HG03558 (cell line): Measurements from ENCODE around the gene CEP128.

Experiments
- ATAC-seq: cut with Tn5 transposase; IDR thresholded peaks from one replicate; pipeline ENCODE4 v1.9.1; 2021; ENCODE audit warnings: moderate number of reproducible peaks; ENCODE audit not compliant: unreplicated experiment; ENCODE audit errors: extremely low read depth

The CEP128 gene

DNA sequence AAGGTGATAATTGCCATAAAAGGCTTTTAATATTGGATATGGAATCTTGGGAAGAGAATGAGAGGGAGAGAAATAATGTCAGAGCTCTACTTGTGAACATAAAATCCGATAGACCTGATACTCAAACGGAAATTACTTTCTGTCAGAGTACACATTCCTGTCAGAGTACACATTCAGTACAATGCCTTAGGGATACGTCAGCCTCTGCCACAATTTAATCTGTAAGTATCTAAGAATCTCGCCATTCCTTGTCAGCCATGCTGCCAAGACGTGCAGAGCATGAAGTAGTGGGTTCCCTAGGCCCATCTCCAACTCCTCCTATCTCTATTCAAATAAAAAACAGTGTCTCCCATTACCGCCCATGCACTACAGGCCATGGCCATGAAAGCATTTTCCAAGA, 242.6 kb downstream of the CEP128 start:
- ATAC-seq: no peak

DNA sequence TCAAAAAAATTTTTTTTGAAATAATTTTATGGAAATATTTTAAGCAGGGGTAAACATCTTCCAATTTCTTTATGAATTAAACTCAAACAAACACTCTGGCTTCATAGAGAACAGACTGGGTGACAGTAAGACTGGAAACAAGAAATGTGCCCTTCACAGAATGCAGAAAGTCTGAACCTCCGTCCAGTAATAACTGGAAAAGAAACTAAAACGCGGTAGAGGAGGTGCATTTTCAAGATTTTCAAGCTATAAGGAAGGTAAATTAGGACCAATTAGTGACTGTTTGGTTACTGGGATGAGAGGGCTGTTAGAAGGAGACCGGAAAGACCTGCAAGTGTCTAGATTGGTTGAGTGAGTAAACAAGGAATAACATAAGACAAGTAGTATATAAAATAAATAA, 245.7 kb downstream of the CEP128 start:
- no peak for ATAC-seq

DNA sequence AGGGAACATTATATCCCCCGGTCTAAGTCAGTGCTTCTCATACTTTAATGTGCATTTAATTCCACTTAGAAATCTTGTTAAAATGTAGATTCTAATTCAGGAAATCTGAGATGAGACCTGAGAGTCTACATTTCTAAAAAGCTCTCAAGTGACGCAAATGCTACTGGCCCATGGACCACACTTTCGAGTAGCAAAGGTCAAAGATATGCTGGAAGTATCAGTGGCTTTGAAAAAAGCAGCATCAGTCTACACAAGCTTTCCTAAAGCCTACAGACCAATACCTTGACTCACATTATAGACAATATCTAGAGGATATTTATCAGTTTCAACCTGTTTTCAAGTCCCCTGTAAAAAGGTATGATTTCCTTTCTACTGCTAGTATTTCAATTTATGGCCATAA, 248.6 kb downstream of the CEP128 start:
- ATAC-seq: no peak

DNA sequence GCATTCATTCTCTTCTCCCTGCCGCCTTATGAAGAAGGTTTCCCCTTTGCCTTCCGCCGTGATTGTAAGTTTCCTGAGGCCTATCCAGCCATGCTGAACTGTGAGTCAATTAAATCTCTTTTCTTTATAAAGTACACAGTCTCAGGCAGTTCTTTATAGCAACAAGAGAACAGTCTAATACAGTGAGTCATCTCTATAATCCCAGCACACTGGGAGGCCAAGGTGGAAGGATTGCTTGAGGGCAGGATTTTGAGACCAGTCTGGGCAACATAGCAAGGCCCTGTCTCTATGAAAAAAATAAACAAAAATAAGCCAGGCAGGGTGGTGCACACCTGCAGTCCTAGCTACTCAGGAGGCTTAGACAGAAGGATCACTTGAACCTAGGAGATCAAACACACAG, 259.9 kb downstream of the CEP128 start:
- no peak for ATAC-seq

DNA sequence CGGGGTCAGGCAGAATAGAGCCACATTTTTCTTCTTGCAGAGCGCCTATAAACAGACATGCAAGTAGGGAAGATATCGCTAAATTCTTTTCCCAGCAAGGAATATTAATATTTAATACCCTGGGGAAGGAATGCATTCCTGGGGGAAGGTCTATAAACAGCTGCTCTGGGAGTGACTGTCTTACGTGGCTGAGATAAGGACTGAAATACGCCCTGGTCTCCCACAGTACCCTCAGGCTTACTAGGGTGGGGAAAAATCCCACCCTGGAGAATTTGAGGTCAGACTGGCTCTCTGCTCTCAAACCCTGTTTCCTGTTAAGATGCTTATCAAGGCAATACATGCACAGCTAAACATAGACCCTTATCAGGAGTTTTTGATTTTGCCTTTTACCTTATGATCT, 262.3 kb downstream of the CEP128 start:
- no peak for ATAC-seq

DNA sequence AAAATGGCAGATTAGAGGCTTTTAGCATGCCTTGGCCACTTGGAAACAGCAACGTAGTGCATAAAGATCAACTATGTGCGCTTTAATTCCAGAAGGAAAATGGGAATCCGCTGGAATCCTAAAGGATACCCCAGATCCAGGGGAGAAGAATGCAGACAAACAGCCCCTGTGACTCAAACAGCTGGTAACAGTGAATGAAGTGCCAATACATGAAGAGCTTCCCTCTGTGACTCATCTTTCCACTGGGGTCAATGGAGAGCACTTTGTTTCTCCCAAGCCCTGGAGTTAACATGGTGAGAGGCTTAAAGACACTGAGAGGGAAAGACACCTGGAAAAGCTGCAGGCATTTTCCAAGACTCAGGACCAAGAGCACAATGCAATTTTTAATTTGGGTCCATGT, 263.1 kb downstream of the CEP128 start:
- no peak for ATAC-seq

DNA sequence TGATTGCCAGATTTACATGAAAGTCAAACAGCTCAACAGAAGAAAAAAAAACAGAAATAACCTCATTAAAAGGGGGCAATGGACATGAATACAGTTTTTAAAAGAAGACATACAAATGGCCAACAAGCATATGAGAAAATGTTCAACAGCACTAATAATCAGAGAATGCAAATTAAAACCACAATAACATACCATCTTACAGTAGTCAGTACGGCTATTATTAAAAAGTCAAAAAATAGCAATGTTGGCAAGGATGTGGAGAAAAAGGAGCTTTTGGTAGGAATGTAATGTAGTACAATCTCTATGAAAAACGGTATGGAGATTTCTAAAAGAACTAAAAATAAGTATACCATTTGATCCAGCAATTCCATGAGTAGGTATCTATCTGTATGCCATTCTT, 272.1 kb downstream of the CEP128 start:
- no peak for ATAC-seq

DNA sequence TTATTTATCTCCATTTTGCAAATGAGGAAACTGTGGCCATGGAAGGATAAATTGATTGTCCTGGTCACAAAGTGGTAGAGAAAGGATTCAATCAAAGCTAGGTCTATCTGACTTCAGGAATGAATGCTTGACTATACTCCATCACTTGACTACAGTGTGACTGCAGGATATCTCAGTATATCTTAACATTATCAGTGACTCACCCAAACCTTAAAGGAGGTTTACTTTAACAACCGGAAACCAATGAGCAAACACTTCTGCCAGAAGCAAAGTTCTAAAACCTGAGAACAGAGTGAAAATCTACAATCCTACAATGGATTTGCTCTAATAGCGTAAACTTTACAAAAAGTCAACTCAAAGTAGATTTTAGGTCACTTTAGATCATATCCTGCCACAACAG, 277.0 kb downstream of the CEP128 start:
- ATAC-seq: no peak

DNA sequence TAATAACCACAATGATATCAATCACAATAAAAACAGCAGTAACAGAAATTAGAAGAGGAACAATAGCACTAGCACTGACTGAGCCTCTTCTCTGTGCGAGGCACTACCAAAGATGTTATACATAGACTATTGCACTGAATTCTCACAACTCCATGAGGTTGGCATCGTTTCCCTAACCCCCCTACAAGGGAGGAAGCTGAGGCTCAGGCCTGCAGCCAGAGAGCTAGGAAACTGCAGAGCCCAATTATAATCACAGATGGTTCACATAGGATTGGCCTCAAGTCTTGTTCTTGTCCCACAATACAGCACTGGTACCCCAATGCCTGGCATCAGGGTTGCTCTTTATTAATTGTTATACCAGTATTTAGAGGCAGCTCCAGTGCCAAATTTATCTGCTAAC, 278.0 kb downstream of the CEP128 start:
- no peak for ATAC-seq

DNA sequence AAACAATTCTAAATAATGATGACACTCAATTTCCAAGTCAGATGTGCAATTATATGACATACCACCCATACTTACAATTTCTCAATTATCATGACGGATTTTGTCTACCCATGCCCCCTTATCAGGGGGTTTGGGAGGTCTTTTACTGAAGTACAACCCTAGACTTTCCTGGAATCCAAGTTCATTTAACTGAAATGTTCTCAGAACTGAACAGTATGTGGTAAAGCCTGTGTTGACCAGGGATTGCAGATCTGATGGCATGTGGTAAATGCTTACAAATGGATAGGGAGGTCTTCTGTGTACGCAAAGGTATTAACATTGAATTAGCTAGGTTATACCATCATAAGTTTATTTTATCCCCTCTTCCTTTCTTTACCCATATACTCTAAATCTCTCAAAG, 281.8 kb downstream of the CEP128 start:
- ATAC-seq: no peak

DNA sequence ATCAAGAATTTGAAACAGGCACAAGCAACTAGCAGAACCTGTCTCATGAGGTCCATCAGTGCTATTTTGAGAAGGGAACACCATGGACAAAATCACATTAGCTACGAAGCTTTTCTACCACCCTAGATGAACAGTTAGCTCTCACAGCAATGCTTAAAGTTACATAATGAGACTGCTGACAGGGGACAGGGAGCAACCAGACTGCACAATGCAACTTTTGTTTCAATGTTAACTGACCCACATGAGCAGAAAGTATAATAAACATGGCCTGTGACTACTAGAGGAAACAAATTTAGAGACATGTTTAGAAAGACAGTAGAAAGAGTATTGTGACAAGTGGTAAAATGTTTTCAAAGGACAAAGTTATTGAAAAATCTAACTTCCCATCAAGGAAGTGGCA, 282.8 kb downstream of the CEP128 start:
- ATAC-seq: no peak

DNA sequence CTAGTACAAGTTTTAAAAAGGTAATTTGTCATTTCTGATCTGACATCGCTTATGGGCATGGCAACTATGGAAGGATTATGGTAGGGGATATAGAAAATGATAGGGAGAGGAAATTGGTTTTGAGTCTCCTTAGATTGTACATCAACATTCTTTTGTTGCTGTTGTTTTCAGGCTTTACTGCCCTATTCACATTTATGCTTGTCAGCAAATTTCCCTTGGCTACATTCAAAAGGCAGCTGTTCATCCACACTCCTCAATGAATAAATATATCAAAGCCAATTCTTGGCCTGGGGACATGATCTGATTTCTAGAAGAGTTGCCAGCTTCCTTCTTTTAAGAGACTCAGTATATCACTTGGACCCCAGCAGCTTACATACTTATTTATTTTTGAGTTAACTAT, 283.4 kb downstream of the CEP128 start:
- ATAC-seq: no peak

DNA sequence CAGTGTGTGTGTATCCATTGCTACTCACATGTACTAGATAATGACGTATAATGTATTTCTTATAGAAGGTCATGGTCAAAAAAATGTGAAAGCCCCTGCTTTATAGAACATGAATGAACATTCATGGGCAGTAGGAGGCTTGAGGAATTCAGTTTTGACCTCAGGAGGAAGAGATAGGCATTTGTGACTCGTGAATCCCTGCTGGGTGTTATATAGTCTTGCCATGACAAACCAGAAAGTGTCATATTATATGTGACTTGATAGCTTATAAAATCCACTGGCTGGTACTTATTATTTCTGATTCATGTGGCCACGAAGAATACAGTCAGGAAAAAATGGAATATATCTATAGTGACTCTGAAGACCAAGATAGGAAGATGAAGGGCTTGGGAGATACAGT, 287.6 kb downstream of the CEP128 start:
- ATAC-seq: no peak

DNA sequence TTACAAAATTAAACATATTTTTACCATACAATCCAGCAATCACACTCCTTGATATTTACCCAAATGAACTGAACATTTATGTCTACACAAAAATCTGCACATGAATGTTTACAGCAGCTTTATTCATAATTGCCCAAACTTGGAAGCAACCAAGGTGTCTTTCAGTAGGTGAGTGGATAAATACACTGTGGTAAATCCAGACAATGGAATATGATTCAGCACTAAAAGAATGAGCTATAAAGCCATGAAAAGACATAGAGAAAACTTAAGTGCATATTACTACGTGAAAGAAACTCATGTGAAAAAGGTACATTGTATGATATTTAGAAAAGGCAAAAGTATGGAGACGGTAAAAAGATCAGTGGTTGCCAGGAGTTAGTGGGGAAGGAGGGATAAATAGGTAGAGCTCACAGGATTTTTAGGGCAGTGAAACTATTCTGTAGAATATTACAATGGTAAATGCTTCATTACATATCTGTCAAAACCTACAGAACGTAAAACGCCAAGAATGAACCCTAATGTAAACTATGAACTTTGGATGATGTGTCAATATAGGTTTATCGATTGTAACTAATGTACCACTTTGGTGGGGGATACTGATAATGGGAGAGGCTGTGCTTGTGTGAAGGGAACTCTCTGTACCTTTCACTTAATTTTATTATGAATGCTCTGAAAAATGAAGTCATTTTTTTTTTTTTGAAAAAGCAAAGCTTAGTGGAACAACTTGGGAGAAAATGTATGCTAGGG, 295.7 kb downstream of the CEP128 start:
- no peak for ATAC-seq

DNA sequence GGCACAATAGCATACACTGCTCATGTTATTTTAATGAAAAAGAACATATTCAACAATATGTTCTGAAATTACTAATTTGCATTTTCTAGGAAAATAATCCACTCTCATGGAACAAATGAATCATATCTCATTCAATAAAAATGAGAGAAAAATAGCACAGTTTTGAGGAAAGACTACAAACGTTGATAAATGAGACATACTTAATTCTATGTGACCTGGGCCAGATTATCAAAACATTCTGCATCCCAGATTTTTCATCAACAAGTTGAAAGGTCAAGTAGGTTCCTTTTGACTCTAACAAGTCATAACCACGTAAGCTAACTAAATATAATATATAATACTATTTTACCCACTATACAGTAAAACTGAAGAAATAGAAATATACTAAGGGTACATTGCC, 296.7 kb downstream of the CEP128 start:
- no peak for ATAC-seq

DNA sequence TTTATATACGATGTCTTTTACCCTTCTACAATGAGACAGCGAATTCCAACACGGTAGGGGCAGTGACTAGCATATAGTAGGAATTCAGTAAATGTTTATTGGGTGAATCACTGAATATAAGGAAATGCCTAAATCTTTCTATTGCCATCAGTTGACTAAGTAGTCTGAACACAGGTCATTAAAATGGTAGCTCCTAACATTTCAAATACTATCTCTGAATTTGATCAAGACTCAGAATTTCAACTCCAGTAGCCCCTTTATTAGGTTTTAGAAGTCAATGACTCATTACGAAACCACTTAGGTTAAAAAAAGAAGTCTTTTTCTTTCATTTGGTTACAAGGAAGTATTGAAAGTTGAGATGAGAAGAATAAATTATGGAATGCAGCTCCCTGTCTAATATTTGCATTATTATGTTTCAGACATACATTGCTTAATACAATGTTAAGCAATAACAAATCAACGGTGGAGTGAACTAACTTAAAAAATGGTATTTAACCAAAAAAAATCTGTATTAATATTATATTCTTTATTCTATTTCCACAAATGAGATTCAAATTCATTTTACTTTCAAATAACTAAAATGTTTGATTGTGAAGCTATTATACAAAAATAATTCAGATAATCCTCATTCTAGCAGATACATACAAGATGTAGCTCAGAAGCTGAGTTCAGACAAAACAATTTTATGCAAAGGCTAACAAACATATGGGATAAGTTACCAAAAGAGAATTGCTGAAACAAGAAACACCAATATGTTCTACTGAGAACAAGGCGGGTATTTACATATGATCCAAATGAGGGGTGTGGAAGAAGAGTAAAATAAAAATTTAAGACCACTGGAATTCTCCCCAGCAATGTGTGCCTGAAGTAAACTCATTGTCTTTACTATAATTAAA, 302.7 kb downstream of the CEP128 start:
- no peak for ATAC-seq

DNA sequence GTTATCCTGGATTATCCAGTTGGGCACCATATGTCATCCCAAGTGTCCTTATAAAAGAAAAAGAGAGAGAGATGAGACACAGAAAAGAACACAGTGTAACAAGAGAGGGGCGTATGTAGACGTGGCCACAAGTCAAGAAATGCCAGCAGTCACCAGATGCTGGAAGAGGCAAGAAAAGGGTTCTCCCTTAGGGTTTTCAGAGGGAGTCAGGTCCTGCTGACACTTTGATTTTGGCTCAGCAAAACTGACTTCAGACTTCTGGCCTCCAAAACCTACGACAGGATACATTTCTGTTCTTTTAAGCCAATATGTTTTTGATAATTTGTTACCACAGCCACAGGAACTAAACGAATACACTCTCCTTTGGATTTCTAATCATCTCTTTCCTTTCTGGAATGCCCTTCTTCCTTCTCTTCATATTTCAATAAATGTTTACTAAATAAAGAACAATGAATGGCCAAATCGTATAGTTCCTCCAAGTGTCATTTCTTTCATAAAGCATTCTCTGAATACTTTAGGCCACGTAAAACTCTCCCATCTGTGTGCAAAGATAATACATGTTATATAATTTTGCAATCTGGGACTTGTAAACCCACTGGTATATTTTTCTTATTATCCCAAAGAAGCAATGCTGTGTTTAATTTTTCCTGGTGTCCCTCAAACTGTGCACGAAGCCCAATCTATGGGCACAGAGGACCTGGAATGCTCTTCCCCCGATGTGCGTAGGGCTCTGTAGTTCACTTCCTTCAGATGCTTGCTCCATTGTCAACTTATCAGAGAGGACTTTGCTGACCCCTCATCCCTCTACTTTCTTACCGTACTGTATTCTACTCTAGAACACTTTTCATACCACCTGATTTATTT, 303.6 kb downstream of the CEP128 start:
- no peak for ATAC-seq

DNA sequence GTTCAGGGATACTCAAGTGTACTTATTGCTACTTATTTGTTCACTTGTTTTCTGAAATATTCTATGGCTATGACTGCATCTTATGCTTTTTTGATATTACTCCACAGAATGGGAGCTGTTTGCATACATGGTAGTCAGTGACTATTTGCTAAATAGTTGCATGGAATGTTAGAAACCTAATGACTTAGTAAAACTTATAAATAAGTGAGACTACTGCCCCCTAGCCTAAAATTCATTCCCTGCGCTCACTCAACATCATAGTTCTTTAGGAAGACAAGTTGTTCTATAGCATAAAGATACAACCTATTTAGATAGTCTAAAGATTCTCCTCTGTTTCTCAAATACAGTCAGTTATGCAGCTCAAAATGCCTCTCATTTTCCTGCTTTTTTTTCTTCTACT, 305.5 kb downstream of the CEP128 start:
- no peak for ATAC-seq

DNA sequence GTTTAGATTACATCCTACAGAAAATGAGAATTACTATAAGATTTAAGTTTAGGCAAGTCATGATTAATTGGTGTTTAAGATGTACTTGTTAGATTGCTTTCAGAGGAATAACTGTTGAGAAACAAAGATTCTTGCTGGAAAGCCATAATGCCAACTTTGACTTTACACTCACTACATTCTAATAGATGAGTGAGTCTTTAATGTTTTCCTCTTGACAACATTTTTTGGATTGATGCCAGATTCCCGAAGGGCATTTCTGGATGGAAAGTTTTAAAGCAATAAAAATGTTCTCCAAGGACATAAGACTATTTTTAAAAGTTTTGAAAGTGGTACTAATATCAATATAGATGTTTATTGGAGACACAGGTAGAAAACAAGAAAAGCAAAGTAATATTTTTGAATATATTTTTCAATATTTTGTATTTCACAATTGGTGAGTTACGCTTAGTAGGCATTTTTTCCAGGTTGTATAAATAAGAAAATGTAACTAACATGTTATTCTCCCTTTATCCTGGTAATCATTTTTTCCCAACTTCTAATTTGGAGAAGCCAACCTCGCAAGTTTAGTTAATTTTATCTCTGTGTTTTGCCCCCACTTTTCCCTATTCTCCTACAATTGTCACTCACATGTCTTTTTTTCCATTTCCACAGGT, 307.3 kb downstream of the CEP128 start:
- ATAC-seq: no peak

DNA sequence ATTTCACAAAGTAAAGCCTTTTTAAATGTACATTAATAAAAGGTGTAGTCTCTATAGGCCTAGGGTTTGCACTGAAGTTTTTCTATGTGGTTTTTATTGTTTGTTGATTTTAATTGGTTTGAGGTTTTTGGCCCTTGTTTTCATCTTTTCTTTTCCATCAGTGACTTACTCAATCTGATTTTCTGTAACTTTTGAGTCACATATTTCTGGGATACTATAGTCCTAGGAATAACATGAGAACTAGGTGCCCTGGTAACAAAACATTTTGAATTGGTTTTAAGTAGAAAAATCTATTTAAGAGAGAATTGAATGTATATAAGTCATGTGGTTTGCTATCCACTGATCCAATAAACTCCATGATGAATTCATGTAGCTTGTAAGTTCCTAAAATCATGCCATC, 311.9 kb downstream of the CEP128 start:
- no peak for ATAC-seq
